C4-2B (cell line): ENCODE results near the gene PPIA.

ENCODE experiments used
- H3K27ac ChIP-seq: fragments of 450-650 bp; 2 replicates; pipeline ENCODE4 v1.5.1; 2017
- CTCF ChIP-seq: fragments of 450-650 bp; conservative IDR thresholded peaks from 2 replicates; pipeline ENCODE4 v1.5.1; 2017; ENCODE audit warnings: mild to moderate bottlenecking
- ZFX ChIP-seq: fragments of 450-650 bp; IDR thresholded peaks from 2 replicates; pipeline ENCODE4 v1.6.1; 2017

PPIA gene

GRCh38 chr7:44765579-44766415, 30.7 kb upstream of the PPIA start:
- no peak overlapping the region for H3K27ac ChIP-seq
- TF ChIP-seq ZFX (no peak), CTCF (no peak)

GRCh38 chr7:44766416-44766801, 30.1 kb upstream of the PPIA start:
- no peak for TF ChIP-seq CTCF
- no peak for TF ChIP-seq ZFX
- H3K27ac ChIP-seq: no peak overlapping the region

- H3K27ac ChIP-seq: no peak overlapping the region
- TF ChIP-seq CTCF (no peak), ZFX (no peak)
Observed at GRCh38 chr7:44767134-44767911, 29.2 kb upstream of the PPIA start.

GRCh38 chr7:44767912-44768627, 28.4 kb upstream of the PPIA start:
- TF ChIP-seq ZFX (no peak), CTCF (no peak)
- no peak overlapping the region for H3K27ac ChIP-seq

- no peak overlapping the region for H3K27ac ChIP-seq
- no peak for TF ChIP-seq CTCF
- TF ChIP-seq ZFX: no peak
Observed at GRCh38 chr7:44768628-44769371, 27.7 kb upstream of the PPIA start.

- no peak for TF ChIP-seq CTCF
- no peak for TF ChIP-seq ZFX
- no peak overlapping the region for H3K27ac ChIP-seq
Observed at GRCh38 chr7:44769376-44769775, 27.1 kb upstream of the PPIA start.
